ENCODE measurements around the gene CDC27. TPM values are rescaled to one million over a fixed set of nuclear protein-coding genes. Genes with fewer than 3 reads are reported as not detected.

The CDC27 gene, protein sequence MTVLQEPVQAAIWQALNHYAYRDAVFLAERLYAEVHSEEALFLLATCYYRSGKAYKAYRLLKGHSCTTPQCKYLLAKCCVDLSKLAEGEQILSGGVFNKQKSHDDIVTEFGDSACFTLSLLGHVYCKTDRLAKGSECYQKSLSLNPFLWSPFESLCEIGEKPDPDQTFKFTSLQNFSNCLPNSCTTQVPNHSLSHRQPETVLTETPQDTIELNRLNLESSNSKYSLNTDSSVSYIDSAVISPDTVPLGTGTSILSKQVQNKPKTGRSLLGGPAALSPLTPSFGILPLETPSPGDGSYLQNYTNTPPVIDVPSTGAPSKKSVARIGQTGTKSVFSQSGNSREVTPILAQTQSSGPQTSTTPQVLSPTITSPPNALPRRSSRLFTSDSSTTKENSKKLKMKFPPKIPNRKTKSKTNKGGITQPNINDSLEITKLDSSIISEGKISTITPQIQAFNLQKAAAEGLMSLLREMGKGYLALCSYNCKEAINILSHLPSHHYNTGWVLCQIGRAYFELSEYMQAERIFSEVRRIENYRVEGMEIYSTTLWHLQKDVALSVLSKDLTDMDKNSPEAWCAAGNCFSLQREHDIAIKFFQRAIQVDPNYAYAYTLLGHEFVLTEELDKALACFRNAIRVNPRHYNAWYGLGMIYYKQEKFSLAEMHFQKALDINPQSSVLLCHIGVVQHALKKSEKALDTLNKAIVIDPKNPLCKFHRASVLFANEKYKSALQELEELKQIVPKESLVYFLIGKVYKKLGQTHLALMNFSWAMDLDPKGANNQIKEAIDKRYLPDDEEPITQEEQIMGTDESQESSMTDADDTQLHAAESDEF
- 10 to 100 TPM; 39.3 to 46.6 TPM for total RNA-seq

DNA sequence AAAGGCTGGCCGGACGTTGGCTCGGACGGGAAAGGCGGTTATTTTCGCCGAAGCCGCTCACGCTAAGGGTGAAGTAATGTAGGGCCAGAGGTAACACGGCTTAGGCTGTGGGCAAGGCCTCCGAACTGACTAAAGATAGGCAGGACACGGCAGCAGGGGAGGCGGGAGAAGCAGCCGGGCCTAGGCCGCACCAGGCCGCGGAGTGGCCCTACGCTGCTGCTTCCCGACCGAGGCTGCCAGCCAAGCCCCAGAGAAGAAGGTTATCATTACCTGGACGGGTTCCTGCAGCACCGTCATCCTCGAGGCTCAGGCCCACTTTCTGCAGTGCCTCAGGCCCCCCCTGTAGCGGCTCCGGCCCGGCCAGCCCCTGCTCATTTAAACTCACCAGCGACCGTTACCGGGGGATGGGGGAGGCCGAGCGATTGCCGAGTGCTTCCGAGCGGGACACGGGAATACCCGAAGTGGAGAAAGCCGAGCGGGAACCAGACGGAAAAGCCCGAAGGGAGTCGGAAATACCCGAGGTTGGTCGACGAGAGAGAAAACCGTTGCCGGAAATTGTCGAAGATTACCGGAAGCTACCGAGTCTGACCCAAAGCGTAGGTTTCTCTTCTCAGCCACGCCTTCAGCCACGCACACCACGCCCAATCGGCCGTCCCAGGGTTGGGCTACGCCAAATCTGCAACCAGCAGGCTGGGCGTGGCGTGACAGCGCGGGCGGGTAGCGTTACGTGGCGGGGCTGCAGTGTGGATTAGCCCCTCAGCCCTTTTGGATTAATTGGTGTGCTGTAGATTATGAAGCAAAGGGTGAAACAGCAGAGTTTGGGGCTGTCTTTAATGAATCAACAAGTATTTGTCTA is at the start of gene CDC27:
Gene CDC27, minus strand, starts transcription at position 420 of the 856 bp plus-strand sequence. Its CDS starts 123 bp downstream, at position 297.
- H3K4me1 ChIP-seq = peaks cover 0 to 39% of the 10 kb centered on the region in 2 donors
- no peaks in the 10 kb centered on the region for H3K9me3 ChIP-seq

DNA sequence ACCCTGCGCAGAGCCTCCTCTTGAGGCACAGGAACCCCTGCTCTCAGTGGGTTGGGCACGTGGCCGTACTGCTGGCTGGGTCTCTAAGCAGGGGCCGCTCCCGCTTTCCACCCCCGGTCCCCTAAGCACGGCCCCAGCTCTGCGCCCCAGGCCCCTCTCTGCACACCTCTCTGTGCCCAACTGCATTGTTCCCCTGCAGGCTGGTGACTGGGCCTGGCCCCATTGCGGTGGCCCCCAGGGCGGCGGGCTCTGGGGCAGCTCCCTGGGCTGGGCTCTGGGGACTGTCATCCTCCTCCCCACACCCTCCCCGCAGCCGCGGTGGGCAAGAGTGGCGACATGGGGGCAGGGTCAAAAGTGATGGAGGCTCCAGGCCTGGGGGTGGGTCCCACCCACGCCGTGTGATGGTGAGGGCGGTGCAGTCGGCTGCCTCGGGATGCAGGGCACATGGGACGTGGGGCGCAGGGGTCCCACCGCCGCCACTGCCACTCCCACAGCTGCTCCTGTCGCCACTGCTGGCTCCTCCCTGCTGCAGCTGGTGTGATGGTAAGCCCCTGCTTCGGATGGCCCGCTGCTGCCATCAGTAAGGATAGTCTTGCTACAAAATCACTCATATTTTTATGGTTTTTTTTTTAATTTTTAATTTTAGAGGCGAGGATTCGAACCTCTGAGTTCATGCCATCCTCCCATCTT is 49.4 kb upstream of the CDC27 start:
- H3K36me3 ChIP-seq = peaks cover 25% of the 10 kb centered on the region
- peak overlapping the region in 1 of 2 donors; percentile 88 for H3K27ac ChIP-seq
- peaks cover 0 to 20% of the 10 kb centered on the region in 2 donors for H3K4me1 ChIP-seq
- H3K9me3 ChIP-seq = no peaks in the 10 kb centered on the region
- no peaks in the 10 kb centered on the region for H3K27me3 ChIP-seq
- TF ChIP-seq, protein P1, sequence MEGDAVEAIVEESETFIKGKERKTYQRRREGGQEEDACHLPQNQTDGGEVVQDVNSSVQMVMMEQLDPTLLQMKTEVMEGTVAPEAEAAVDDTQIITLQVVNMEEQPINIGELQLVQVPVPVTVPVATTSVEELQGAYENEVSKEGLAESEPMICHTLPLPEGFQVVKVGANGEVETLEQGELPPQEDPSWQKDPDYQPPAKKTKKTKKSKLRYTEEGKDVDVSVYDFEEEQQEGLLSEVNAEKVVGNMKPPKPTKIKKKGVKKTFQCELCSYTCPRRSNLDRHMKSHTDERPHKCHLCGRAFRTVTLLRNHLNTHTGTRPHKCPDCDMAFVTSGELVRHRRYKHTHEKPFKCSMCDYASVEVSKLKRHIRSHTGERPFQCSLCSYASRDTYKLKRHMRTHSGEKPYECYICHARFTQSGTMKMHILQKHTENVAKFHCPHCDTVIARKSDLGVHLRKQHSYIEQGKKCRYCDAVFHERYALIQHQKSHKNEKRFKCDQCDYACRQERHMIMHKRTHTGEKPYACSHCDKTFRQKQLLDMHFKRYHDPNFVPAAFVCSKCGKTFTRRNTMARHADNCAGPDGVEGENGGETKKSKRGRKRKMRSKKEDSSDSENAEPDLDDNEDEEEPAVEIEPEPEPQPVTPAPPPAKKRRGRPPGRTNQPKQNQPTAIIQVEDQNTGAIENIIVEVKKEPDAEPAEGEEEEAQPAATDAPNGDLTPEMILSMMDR (IDR thresholded peaks at IDR 0.05) = no peak
- H3K4me3 ChIP-seq = no peak overlapping the region
- no peak for DNase-seq (ENCODE audit: low spot score)

More for the DNA sequence above, at the start of gene CDC27:
- Histone ChIP-seq H3K36me3 (no peaks in the 10 kb centered on the region), H3K4me3 (peak within 1 kb of the TSS; percentile 80 to 83), H3K27ac (peak within 1 kb of the TSS; percentile 98 to 99), H3K27me3 (no peaks in the 10 kb centered on the region)
- DNase-seq (ENCODE audit: low spot score) = peak; percentile 98
- TF ChIP-seq, protein P1 (IDR thresholded peaks at IDR 0.05) = no peak

DNA sequence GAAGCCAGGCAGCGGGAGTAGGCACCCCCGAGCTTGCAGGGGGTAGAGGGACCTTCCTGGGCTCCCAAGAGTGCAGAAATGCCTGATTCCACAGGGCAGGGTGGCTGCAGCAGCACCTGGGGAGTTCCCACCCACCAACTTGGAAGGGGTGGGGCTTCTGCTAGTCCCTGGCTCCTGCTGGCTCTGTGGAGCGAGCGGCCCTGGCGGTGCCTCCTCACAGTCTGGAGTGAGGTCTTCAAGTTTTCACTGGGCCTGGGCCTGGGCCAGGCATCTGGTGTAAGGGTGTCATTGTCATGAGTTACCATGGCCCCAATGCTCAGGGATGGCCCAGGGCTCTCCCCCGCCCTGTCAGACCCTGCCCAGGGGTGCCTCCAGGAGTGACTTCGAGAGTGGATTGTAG is 48.7 kb upstream of the CDC27 start:
- TF ChIP-seq, protein P1 (IDR thresholded peaks at IDR 0.05) = no peak
- Histone ChIP-seq H3K36me3 (peaks cover 25% of the 10 kb centered on the region), H3K4me3 (no peak overlapping the region), H3K9me3 (no peaks in the 10 kb centered on the region), H3K27ac (no peak overlapping the region), H3K4me1 (peaks cover 0 to 20% of the 10 kb centered on the region in 2 donors), H3K27me3 (no peaks in the 10 kb centered on the region)
- no peak for DNase-seq (ENCODE audit: low spot score)

DNA sequence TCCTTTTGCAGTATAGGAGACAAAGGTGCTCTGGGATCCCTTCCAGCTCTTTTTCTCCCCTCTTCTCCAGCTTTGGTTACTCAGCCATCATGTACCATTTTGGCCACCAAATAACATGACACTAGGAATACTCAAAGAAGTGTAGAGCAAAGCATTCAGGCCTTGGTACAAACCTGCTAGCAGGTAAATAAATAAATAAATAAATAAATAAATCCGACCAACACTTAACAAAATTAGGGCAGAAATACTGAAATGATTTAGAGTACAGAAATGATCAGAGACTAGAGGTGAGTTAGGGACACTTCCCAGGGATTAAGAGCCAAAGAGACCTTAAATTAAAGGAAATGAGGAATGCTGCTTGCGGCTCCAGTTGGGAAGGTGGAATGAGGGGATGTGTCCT is 46.8 kb upstream of the CDC27 start:
- H3K4me1 ChIP-seq = peaks cover 0 to 20% of the 10 kb centered on the region in 2 donors
- no peaks in the 10 kb centered on the region for H3K9me3 ChIP-seq
- H3K4me3 ChIP-seq = no peak overlapping the region
- no peak overlapping the region for H3K27ac ChIP-seq
- DNase-seq (ENCODE audit: low spot score) = no peak
- TF ChIP-seq, protein P1 (IDR thresholded peaks at IDR 0.05) = no peak
- H3K27me3 ChIP-seq = no peaks in the 10 kb centered on the region
- peaks cover 19% of the 10 kb centered on the region for H3K36me3 ChIP-seq

DNA sequence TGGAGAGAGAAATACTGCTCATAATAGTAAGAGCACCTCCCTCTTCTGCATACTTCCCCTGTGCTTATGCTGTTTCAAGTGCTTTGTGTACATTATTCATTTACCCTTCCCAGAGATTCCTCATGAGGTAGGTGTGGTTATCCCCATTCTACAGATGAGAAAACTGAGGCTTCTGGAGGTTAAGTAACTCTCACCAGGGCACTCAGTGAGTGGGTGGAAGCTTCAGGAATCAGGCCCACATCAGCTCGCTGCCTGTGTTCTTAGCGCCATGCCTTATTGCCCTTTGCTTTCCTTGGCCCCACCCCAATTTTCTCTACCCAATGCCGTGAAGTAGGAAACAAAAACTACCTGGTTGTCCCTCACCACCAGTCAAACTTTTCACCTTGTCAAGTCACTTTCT is 46.4 kb upstream of the CDC27 start:
- peaks cover 0 to 16% of the 10 kb centered on the region in 2 donors for H3K4me1 ChIP-seq
- no peak overlapping the region for H3K27ac ChIP-seq
- no peaks in the 10 kb centered on the region for H3K9me3 ChIP-seq
- DNase-seq (ENCODE audit: low spot score) = no peak
- no peak overlapping the region for H3K4me3 ChIP-seq
- H3K36me3 ChIP-seq = peaks cover 19% of the 10 kb centered on the region
- H3K27me3 ChIP-seq = no peaks in the 10 kb centered on the region
- TF ChIP-seq, protein P1 (IDR thresholded peaks at IDR 0.05) = no peak
